Activated T-cell treated with anti-CD3 and anti-CD28 coated beads, Interleukin-2, amount 50 U/mL, for 24 hours (primary cell): ENCODE results near the gene CDK6.

Source experiments
- DNase-seq: peaks from one replicate; pipeline ENCODE4 v3.0.0-alpha.2; 2020
- H3K27ac Mint-ChIP-seq: 2 replicates; pipeline ENCODE4 v1.8.0; 2020; ENCODE audit warnings: mild to moderate bottlenecking, mixed read lengths
- H3K27me3 Mint-ChIP-seq: 2 replicates; pipeline ENCODE4 v1.8.0; 2020; ENCODE audit warnings: mixed read lengths
- H3K36me3 Mint-ChIP-seq: 2 replicates; pipeline ENCODE4 v1.8.0; 2020; ENCODE audit warnings: low read depth, mixed read lengths
- H3K4me1 Mint-ChIP-seq: 2 replicates; pipeline ENCODE4 v1.8.0; 2020; ENCODE audit warnings: low read depth, mixed read lengths
- H3K4me3 Mint-ChIP-seq: 2 replicates; pipeline ENCODE4 v1.8.0; 2020; ENCODE audit warnings: mild to moderate bottlenecking, moderate library complexity, mixed read lengths
- H3K9me3 Mint-ChIP-seq: 2 replicates; pipeline ENCODE4 v1.8.0; 2020; ENCODE audit warnings: mixed read lengths

CDK6 gene

GRCh38 chr7:92588561-92588960, 247.8 kb downstream of the CDK6 start:
- DNase-seq, result no peak
- Mint-ChIP-seq H3K27me3 (no peaks in the 10 kb centered on the region), H3K36me3 (peaks cover 56% of the 10 kb centered on the region), H3K27ac (peak overlapping the region; percentile 99), H3K4me3 (peak overlapping the region; percentile 96), H3K9me3 (peaks cover 4% of the 10 kb centered on the region), H3K4me1 (peaks cover 53% of the 10 kb centered on the region)

- peaks cover 63% of the 10 kb centered on the region for H3K4me1 Mint-ChIP-seq
- peak overlapping the region; percentile 50 for H3K4me3 Mint-ChIP-seq
- H3K36me3 Mint-ChIP-seq, result peaks cover 68% of the 10 kb centered on the region
- peak overlapping the region; percentile 45 for H3K27ac Mint-ChIP-seq
- H3K9me3 Mint-ChIP-seq, result peaks cover 4% of the 10 kb centered on the region
- no peak for DNase-seq
- no peaks in the 10 kb centered on the region for H3K27me3 Mint-ChIP-seq
These were observed 249.5 kb downstream of the CDK6 start for GRCh38 chr7:92586841-92587240.

GRCh38 chr7:92586403-92586802, 250.0 kb downstream of the CDK6 start:
- Mint-ChIP-seq H3K4me3 (no peak overlapping the region), H3K9me3 (peaks cover 4% of the 10 kb centered on the region), H3K4me1 (peaks cover 63% of the 10 kb centered on the region), H3K36me3 (peaks cover 70% of the 10 kb centered on the region), H3K27ac (peak overlapping the region; percentile 45), H3K27me3 (no peaks in the 10 kb centered on the region)
- no peak for DNase-seq

- Mint-ChIP-seq H3K36me3 (peaks cover 83% of the 10 kb centered on the region), H3K9me3 (peaks cover 4% of the 10 kb centered on the region), H3K27ac (peak overlapping the region; percentile 87), H3K4me3 (no peak overlapping the region), H3K4me1 (peaks cover 60% of the 10 kb centered on the region), H3K27me3 (no peaks in the 10 kb centered on the region)
- no peak for DNase-seq
These were observed 251.4 kb downstream of the CDK6 start for GRCh38 chr7:92584953-92585352.

- Mint-ChIP-seq H3K27me3 (no peaks in the 10 kb centered on the region), H3K9me3 (peaks cover 4% of the 10 kb centered on the region), H3K36me3 (peaks cover 83% of the 10 kb centered on the region), H3K27ac (peak overlapping the region; percentile 51), H3K4me3 (no peak overlapping the region), H3K4me1 (peaks cover 46% of the 10 kb centered on the region)
- no peak for DNase-seq
These were observed 253.4 kb downstream of the CDK6 start for GRCh38 chr7:92582948-92583347.

- Mint-ChIP-seq H3K27ac (peak overlapping the region; percentile 26), H3K27me3 (no peaks in the 10 kb centered on the region), H3K4me1 (peaks cover 8% of the 10 kb centered on the region), H3K36me3 (peaks cover 86% of the 10 kb centered on the region), H3K9me3 (no peaks in the 10 kb centered on the region), H3K4me3 (no peak overlapping the region)
- DNase-seq, result no peak
These were observed 260.1 kb downstream of the CDK6 start for GRCh38 chr7:92576296-92576695.

GRCh38 chr7:92569137-92569536, 267.2 kb downstream of the CDK6 start:
- H3K36me3 Mint-ChIP-seq, result peaks cover 81% of the 10 kb centered on the region
- peaks cover 2% of the 10 kb centered on the region for H3K4me1 Mint-ChIP-seq
- no peaks in the 10 kb centered on the region for H3K9me3 Mint-ChIP-seq
- H3K27ac Mint-ChIP-seq, result peak overlapping the region; percentile 18
- no peaks in the 10 kb centered on the region for H3K27me3 Mint-ChIP-seq
- no peak for DNase-seq
- no peak overlapping the region for H3K4me3 Mint-ChIP-seq

GRCh38 chr7:92567460-92567859, 268.9 kb downstream of the CDK6 start:
- H3K36me3 Mint-ChIP-seq, result peaks cover 87% of the 10 kb centered on the region
- no peaks in the 10 kb centered on the region for H3K27me3 Mint-ChIP-seq
- DNase-seq, result no peak
- H3K4me3 Mint-ChIP-seq, result no peak overlapping the region
- no peaks in the 10 kb centered on the region for H3K9me3 Mint-ChIP-seq
- no peaks in the 10 kb centered on the region for H3K4me1 Mint-ChIP-seq
- H3K27ac Mint-ChIP-seq, result peak overlapping the region; percentile 6

GRCh38 chr7:92563345-92563744, 273.0 kb downstream of the CDK6 start:
- H3K36me3 Mint-ChIP-seq, result peaks cover 77% of the 10 kb centered on the region
- DNase-seq, result no peak
- H3K9me3 Mint-ChIP-seq, result no peaks in the 10 kb centered on the region
- H3K27me3 Mint-ChIP-seq, result no peaks in the 10 kb centered on the region
- no peak overlapping the region for H3K4me3 Mint-ChIP-seq
- no peaks in the 10 kb centered on the region for H3K4me1 Mint-ChIP-seq
- peak overlapping the region; percentile 51 for H3K27ac Mint-ChIP-seq

- H3K36me3 Mint-ChIP-seq, result peaks cover 59% of the 10 kb centered on the region
- no peaks in the 10 kb centered on the region for H3K4me1 Mint-ChIP-seq
- H3K4me3 Mint-ChIP-seq, result no peak overlapping the region
- no peaks in the 10 kb centered on the region for H3K27me3 Mint-ChIP-seq
- no peak for DNase-seq
- H3K27ac Mint-ChIP-seq, result no peak overlapping the region
- no peaks in the 10 kb centered on the region for H3K9me3 Mint-ChIP-seq
These were observed 275.8 kb downstream of the CDK6 start for GRCh38 chr7:92560602-92561001.

- Mint-ChIP-seq H3K9me3 (no peaks in the 10 kb centered on the region), H3K27me3 (no peaks in the 10 kb centered on the region), H3K27ac (no peak overlapping the region), H3K4me1 (no peaks in the 10 kb centered on the region), H3K4me3 (no peak overlapping the region), H3K36me3 (peaks cover 36% of the 10 kb centered on the region)
- DNase-seq, result no peak
These were observed 278.5 kb downstream of the CDK6 start for GRCh38 chr7:92557808-92558362.

GRCh38 chr7:92557249-92557648, 279.1 kb downstream of the CDK6 start:
- Mint-ChIP-seq H3K9me3 (no peaks in the 10 kb centered on the region), H3K36me3 (peaks cover 32% of the 10 kb centered on the region), H3K27me3 (no peaks in the 10 kb centered on the region), H3K27ac (no peak overlapping the region), H3K4me3 (no peak overlapping the region), H3K4me1 (no peaks in the 10 kb centered on the region)
- no peak for DNase-seq
